Measurements from ENCODE around the gene SYNPO. TPM values are rescaled to one million over a fixed set of nuclear protein-coding genes. Genes with fewer than 3 reads are reported as not detected.

SYNPO gene
- total RNA-seq, 4 donors from 2014 or later, result 3.8 to 8.5 (median 4.2) TPM

DNA sequence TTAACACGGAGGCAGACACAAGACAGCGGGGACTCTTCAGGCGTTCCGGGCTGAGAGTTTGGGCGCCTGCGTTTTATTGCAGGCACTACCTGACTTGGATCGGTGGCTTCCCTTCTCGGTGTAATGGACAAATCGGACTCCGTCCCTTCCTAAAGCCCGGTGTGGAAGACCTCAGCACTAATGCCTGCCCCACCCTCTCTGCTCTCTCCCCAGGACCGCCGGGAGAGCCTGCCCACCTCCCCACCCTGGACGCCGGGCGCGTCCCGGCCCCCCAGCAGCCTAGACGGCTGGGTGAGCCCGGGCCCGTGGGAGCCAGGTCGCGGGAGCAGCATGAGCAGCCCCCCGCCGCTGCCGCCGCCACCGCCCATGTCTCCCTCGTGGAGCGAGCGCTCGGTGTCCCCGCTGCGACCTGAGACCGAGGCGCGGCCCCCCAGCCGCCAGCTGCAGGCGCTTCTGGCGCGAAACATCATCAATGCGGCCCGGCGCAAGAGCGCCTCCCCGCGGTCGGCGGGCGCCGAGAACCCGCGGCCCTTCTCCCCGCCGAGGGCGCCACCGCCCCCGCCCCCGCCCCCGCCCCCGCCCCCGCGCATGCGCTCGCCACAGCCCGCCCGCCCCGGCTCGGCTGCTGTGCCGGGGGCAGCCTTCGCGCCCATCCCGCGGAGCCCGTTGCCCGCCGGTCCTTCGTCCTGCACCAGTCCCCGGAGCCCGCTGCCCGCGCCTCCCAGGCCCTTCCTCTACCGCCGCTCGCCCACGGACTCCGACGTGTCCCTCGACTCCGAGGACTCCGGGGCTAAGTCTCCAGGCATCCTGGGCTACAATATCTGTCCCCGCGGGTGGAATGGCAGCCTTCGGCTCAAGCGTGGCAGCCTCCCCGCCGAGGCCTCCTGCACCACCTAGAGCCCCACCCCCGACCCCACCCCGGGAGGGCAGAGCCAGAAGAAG is 16.0 kb downstream of the SYNPO start:
- WGBS, 2 donors, result 5 to 6% methylated on average over 21 to 39 of the region's 99 CpGs
- H3K4me3 ChIP-seq (ENCODE audit: low read depth, poor library complexity, severe bottlenecking), result peak overlapping the region; percentile 27
- TF ChIP-seq POLR2A (IDR thresholded peaks at IDR 0.05), result no peak
- TF ChIP-seq, protein P1, sequence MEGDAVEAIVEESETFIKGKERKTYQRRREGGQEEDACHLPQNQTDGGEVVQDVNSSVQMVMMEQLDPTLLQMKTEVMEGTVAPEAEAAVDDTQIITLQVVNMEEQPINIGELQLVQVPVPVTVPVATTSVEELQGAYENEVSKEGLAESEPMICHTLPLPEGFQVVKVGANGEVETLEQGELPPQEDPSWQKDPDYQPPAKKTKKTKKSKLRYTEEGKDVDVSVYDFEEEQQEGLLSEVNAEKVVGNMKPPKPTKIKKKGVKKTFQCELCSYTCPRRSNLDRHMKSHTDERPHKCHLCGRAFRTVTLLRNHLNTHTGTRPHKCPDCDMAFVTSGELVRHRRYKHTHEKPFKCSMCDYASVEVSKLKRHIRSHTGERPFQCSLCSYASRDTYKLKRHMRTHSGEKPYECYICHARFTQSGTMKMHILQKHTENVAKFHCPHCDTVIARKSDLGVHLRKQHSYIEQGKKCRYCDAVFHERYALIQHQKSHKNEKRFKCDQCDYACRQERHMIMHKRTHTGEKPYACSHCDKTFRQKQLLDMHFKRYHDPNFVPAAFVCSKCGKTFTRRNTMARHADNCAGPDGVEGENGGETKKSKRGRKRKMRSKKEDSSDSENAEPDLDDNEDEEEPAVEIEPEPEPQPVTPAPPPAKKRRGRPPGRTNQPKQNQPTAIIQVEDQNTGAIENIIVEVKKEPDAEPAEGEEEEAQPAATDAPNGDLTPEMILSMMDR (IDR thresholded peaks at IDR 0.05), result no peak
- intact Hi-C loops (cut with DNase I; ENCODE audit: low total_unique reads), result loop anchor here (5.0 to 10.0 kb wide), 2 partner anchors 94 to 192 kb away; no protein-coding TSS in a partner anchor
- peak in 1 of 2 donors; percentile 95 for DNase-seq (ENCODE audit: low spot score in 2 of 2)

DNA sequence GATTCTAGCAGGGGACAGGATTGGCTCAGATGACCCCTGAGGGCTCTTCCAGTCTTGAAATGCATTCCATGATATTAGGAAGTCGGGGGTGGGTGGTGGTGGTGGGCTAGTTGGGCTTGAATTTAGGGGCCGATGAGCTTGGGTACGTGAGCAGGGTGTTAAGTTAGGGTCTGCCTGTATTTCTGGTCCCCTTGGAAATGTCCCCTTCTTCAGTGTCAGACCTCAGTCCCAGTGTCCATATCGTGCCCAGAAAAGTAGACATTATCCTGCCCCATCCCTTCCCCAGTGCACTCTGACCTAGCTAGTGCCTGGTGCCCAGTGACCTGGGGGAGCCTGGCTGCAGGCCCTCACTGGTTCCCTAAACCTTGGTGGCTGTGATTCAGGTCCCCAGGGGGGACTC is 17.7 kb downstream of the SYNPO start:
- DNase-seq (ENCODE audit: low spot score in 2 of 2), result no peak
- H3K4me3 ChIP-seq (ENCODE audit: low read depth, poor library complexity, severe bottlenecking), result no peak overlapping the region
- 95 to 98% methylated on average over 4 of the region's 4 CpGs for WGBS, 2 donors
- intact Hi-C loops (cut with DNase I; ENCODE audit: low total_unique reads), result loop anchor here (5.0 to 10.0 kb wide), 2 partner anchors 96 to 193 kb away; no protein-coding TSS in a partner anchor
- TF ChIP-seq POLR2A (IDR thresholded peaks at IDR 0.05), result no peak
- TF ChIP-seq, protein P1 (IDR thresholded peaks at IDR 0.05), result no peak

DNA sequence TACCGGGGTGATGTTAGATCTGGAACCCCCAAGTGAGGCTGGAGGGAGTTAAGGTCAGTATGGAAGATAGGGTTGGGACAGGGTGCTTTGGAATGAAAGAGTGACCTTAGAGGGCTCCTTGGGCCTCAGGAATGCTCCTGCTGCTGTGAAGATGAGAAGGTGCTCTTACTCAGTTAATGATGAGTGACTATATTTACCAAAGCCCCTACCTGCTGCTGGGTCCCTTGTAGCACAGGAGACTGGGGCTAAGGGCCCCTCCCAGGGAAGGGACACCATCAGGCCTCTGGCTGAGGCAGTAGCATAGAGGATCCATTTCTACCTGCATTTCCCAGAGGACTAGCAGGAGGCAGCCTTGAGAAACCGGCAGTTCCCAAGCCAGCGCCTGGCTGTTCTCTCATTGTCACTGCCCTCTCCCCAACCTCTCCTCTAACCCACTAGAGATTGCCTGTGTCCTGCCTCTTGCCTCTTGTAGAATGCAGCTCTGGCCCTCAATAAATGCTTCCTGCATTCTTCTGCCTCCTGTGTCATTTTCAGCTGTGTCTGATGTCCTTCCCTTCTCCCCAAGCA is 18.3 kb downstream of the SYNPO start:
- intact Hi-C loops (cut with DNase I; ENCODE audit: low total_unique reads), result loop anchor here (5.0 to 10.0 kb wide), 2 partner anchors 96 to 194 kb away; no protein-coding TSS in a partner anchor
- TF ChIP-seq, protein P1 (IDR thresholded peaks at IDR 0.05), result no peak
- TF ChIP-seq POLR2A (IDR thresholded peaks at IDR 0.05), result no peak
- WGBS, 2 donors, result 74 to 82% methylated on average over 3 of the region's 3 CpGs
- no peak overlapping the region for H3K4me3 ChIP-seq (ENCODE audit: low read depth, poor library complexity, severe bottlenecking)
- peak in 1 of 2 donors; percentile 53 for DNase-seq (ENCODE audit: low spot score in 2 of 2)

DNA sequence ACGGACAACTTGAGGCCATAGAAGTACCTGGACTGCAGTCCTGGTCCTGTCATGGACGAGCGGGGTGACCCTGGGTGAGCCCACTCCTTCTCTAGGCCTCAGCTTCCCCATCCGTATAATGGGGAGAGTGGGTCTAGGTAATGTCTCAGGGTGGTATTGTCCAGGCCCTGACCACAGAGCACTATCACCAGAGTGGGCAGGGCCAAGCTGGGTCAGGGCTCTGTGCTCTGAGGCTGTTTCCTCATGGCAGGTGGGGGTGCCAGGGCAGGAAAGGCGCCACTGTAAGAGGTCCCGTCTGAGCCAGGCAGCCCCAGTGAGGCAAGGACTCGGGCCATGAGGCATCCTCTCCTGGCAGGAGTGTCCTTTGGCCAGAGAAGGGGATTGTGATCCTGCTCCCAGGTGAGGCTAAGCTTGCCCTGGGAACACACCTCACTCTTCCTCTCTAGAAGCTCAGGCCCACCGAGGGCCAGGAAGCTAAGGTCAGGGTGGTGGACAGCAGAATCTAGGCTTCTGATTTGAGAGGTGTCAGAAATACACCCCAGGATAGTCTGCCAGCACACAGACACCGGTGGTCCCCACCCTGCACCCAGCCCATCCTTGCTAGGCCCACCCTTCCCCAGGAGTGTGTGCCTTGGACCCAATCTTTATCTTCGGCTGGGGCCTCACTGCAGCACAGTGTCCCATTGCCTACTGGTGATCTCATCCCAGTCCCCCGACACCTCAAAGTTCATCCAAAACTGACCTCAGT is 19.1 kb downstream of the SYNPO start:
- TF ChIP-seq, protein P1 (IDR thresholded peaks at IDR 0.05), result no peak
- TF ChIP-seq POLR2A (IDR thresholded peaks at IDR 0.05), result no peak
- intact Hi-C loops (cut with DNase I; ENCODE audit: low total_unique reads), result loop anchor here (5.0 to 10.0 kb wide), 2 partner anchors 97 to 195 kb away; no protein-coding TSS in a partner anchor
- H3K4me3 ChIP-seq (ENCODE audit: low read depth, poor library complexity, severe bottlenecking), result no peak overlapping the region
- 85 to 88% methylated on average over 9 to 11 of the region's 11 CpGs for WGBS, 2 donors
- DNase-seq (ENCODE audit: low spot score in 2 of 2), result peak in 1 of 2 donors; percentile 80

DNA sequence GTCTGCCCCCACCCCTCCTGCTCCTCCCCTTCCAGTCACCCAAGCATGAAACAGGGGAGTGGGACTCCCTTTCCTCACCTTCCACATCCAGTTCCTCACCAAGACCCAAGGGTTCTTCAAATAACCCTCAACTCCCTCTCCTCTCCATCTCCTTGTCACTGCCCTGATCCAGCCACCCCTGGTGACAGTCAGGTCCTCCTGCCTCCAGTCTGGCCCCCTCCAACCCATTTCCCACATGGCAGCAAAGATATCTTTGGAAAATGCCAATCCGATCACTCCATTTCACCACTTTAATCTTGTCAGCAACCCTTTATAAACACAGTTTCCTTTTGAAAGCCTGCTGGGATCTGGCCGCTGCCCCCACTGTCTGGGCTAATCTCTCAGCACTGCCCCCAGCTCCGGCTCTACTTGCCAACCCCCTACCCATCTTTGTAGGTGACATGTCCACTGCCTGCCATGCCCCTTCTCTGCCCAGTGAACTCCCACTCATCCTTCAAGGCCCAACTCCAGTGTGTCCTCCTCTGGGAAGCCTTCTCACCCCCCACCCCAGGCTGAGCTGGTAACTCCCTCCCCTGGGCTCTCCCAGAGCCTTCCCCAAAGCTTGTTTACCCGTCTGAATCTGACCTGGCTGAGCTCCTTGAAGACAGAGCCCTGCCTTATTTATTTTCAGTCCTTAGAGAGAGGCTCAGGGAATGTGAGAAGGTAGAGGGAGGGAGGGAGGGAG is 19.8 kb downstream of the SYNPO start:
- H3K4me3 ChIP-seq (ENCODE audit: low read depth, poor library complexity, severe bottlenecking), result no peak overlapping the region
- intact Hi-C loops (cut with DNase I; ENCODE audit: low total_unique reads), result no loop called here
- peak in 1 of 2 donors; percentile 83 for DNase-seq (ENCODE audit: low spot score in 2 of 2)
- WGBS, 2 donors, result 69 to 73% methylated on average over 4 of the region's 4 CpGs
- TF ChIP-seq POLR2A (IDR thresholded peaks at IDR 0.05), result no peak
- TF ChIP-seq, protein P1 (IDR thresholded peaks at IDR 0.05), result no peak
